Panc1 (cell line): Measurements from ENCODE around the gene EIF2S3B. TPM values are rescaled to one million over a fixed set of nuclear protein-coding genes. Genes with fewer than 3 reads are reported as not detected.

ENCODE experiments used
- ATAC-seq: fragments of 200-7000 bp; cut with Tn5 transposase; 2 replicates; pipeline ENCODE4 v1.9.1; 2020; ENCODE audit warnings: mild to moderate bottlenecking, moderate library complexity
- BruUV-seq: library from RNA; stranded (reverse); fragments of 400-500 nt; replicated peaks from 2 replicates; lab custom pipeline; 2021; lab: Mats Ljungman, UMichigan
- CTCF ChIA-PET: fragments of 300-600 bp; sonication (Branson Sonifier 250); formaldehyde crosslinking; loops from one replicate; lab custom pipeline; 2022; ENCODE audit warnings: antibody characterized with exemption; lab: Charles Lee
- POLR2A ChIA-PET: fragments of 300-600 bp; sonication (Branson Sonifier 250); formaldehyde crosslinking; loops from one replicate; lab custom pipeline; 2022; ENCODE audit warnings: antibody characterized with exemption; lab: Charles Lee
- DNase-seq: peaks from one replicate; pipeline ENCODE4 v3.0.0-alpha.2; 2010; ENCODE audit warnings: low read depth, low spot score
- H3K27ac ChIP-seq: 2 replicates; pipeline ENCODE4 v1.5.1; 2011; ENCODE audit warnings: mild to moderate bottlenecking, low read length, inconsistent platforms
- H3K27me3 ChIP-seq: fragments of 200-500 bp; sonication (Bioruptor generic); 2 replicates; pipeline ENCODE4 v1.6.0; 2014; ENCODE audit warnings: low read length, inconsistent platforms; ENCODE audit not compliant: control insufficient read depth, insufficient read depth
- H3K36me3 ChIP-seq: fragments of 200-500 bp; sonication (Bioruptor generic); 2 replicates; pipeline ENCODE4 v1.5.1; 2014; ENCODE audit warnings: inconsistent platforms, mild to moderate bottlenecking, low read length, moderate library complexity; ENCODE audit not compliant: control insufficient read depth, insufficient read depth
- H3K4me1 ChIP-seq: 2 replicates; pipeline ENCODE4 v1.5.1; 2011; ENCODE audit warnings: inconsistent platforms, mild to moderate bottlenecking, low read length, moderate library complexity; ENCODE audit not compliant: control insufficient read depth, insufficient read depth
- H3K4me3 ChIP-seq, 2 experiments: 2 replicates each; pipeline ENCODE4 v1.5.1; 2011 to 2012; ENCODE audit warnings: low read depth in 2 of 2, low read length in 2 of 2, mild to moderate bottlenecking in 2 of 2, inconsistent platforms in 1 of 2, moderate library complexity in 1 of 2
- H3K9me3 ChIP-seq: fragments of 200-500 bp; sonication (Bioruptor generic); 2 replicates; pipeline ENCODE4 v1.5.1; 2014; ENCODE audit warnings: low read depth, mild to moderate bottlenecking, inconsistent platforms, low read length, moderate library complexity; ENCODE audit not compliant: control insufficient read depth, insufficient read depth
- CTCF ChIP-seq: fragments of 450-650 bp; IDR thresholded peaks from 2 replicates; pipeline ENCODE4 v1.5.1; 2017; ENCODE audit warnings: mild to moderate bottlenecking
- POLR2AphosphoS5 ChIP-seq: IDR thresholded peaks from 2 replicates; pipeline ENCODE4 v1.6.1; 2012; ENCODE audit warnings: mild to moderate bottlenecking, low read depth, low read length, moderate library complexity
- SIN3A ChIP-seq: IDR thresholded peaks from 2 replicates; pipeline ENCODE4 v1.6.1; 2012; ENCODE audit warnings: low read depth, mild to moderate bottlenecking, low read length, moderate library complexity, borderline replicate concordance; ENCODE audit not compliant: insufficient read depth
- TCF7L2 ChIP-seq: IDR thresholded peaks from 2 replicates; pipeline ENCODE4 v1.6.1; 2011; ENCODE audit warnings: mild to moderate bottlenecking, low read depth, low read length, inconsistent platforms
- in situ Hi-C: cut with HindIII; loops from 2 replicates; pipeline ENCODE4 v1.10.0; 2016; ENCODE audit warnings: low sequenced_read_pairs, low pct_unique_long_range_greater_than_20kb
- intact Hi-C: fragments of 100-400 bp; cut with micrococcal nuclease; formaldehyde crosslinking; loops from one replicate; pipeline ENCODE4 v1.10.0; 2022; ENCODE audit not compliant: unreplicated experiment
- total RNA-seq: library from RNA; stranded (reverse); gene quantifications from one replicate; pipeline ENCODE4 v1.2.1, GENCODE V29; 2021; ENCODE audit not compliant: unreplicated experiment
- TF ChIP-seq, protein P1 (sequence below), 2 experiments: IDR thresholded peaks; 2 replicates each; pipeline ENCODE4 v1.6.1; 2011 to 2012; ENCODE audit warnings: low read depth in 2 of 2, control low read depth in 1 of 2, low read length in 1 of 2, mild to moderate bottlenecking in 1 of 2, moderate library complexity in 1 of 2; ENCODE audit not compliant: insufficient read depth in 1 of 2

The EIF2S3B gene
- total RNA-seq, 1 experiment from 2014 or later = 0.28 TPM

GRCh38 chr12:10557766-10558165 is 52.1 kb downstream of the EIF2S3B start:
- BruUV-seq = no TSS peak
- no peak for ATAC-seq
- Histone ChIP-seq H3K36me3 (no peaks in the 10 kb centered on the region), H3K27ac (no peak overlapping the region), H3K4me3 (no peak overlapping the region), H3K9me3 (0 out of 2 replicates have a peak, but pooled peaks cover 3% of the 10 kb centered on the region), H3K27me3 (no peaks in the 10 kb centered on the region), H3K4me1 (no peaks in the 10 kb centered on the region; the same call in 1 of the 2 replicates)
- DNase-seq = no peak
- intact Hi-C loops (no loop called here), in situ Hi-C loops (no loop called here)
- TF ChIP-seq CTCF = no peak
- no peak for TF ChIP-seq POLR2AphosphoS5
- TF ChIP-seq TCF7L2 = no peak
- TF ChIP-seq SIN3A = no peak
- TF ChIP-seq, protein P1, sequence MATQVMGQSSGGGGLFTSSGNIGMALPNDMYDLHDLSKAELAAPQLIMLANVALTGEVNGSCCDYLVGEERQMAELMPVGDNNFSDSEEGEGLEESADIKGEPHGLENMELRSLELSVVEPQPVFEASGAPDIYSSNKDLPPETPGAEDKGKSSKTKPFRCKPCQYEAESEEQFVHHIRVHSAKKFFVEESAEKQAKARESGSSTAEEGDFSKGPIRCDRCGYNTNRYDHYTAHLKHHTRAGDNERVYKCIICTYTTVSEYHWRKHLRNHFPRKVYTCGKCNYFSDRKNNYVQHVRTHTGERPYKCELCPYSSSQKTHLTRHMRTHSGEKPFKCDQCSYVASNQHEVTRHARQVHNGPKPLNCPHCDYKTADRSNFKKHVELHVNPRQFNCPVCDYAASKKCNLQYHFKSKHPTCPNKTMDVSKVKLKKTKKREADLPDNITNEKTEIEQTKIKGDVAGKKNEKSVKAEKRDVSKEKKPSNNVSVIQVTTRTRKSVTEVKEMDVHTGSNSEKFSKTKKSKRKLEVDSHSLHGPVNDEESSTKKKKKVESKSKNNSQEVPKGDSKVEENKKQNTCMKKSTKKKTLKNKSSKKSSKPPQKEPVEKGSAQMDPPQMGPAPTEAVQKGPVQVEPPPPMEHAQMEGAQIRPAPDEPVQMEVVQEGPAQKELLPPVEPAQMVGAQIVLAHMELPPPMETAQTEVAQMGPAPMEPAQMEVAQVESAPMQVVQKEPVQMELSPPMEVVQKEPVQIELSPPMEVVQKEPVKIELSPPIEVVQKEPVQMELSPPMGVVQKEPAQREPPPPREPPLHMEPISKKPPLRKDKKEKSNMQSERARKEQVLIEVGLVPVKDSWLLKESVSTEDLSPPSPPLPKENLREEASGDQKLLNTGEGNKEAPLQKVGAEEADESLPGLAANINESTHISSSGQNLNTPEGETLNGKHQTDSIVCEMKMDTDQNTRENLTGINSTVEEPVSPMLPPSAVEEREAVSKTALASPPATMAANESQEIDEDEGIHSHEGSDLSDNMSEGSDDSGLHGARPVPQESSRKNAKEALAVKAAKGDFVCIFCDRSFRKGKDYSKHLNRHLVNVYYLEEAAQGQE (IDR thresholded peaks at IDR 0.05; ENCODE audit: insufficient read depth in 1 of 2, low read depth in 2 of 2, low read length in 1 of 2) = no peak
- POLR2A ChIA-PET = no interaction called here
- CTCF ChIA-PET = no interaction called here

Other genes with a start within 250 kb of the EIF2S3B start
- not detected for gene KLRD1, start 198.0 kb upstream of the EIF2S3B start, total RNA-seq
- gene KLRK1, start 115.8 kb upstream of the EIF2S3B start, total RNA-seq = 0.95 TPM
- gene KLRC4, start 96.1 kb upstream of the EIF2S3B start, total RNA-seq = 1.4 TPM
- gene KLRC3, start 85.3 kb upstream of the EIF2S3B start, total RNA-seq = 0.74 TPM
- gene KLRC2, start 69.9 kb upstream of the EIF2S3B start, total RNA-seq = not detected
- gene KLRC1, start 52.5 kb upstream of the EIF2S3B start, total RNA-seq = not detected
- gene MAGOHB, start 107.7 kb downstream of the EIF2S3B start, total RNA-seq = 22.5 TPM
- gene STYK1, start 168.2 kb downstream of the EIF2S3B start, total RNA-seq = 0.85 TPM
- 155 TPM for gene YBX3, start 217.4 kb downstream of the EIF2S3B start, total RNA-seq